Measurements from ENCODE around the gene DDB1. TPM values are rescaled to one million over a fixed set of nuclear protein-coding genes. Genes with fewer than 3 reads are reported as not detected.

DDB1 gene
- polyA plus RNA-seq, 1 of the 3 experiments (the other 2 are of a cell fraction), result 170 TPM

GRCh38 chr11:61315260-61315659 is 17.6 kb downstream of the DDB1 start:
- WGBS (ENCODE audit: low lambda C conversion rate), result 78% methylated on average over 2 of the region's 2 CpGs
- Histone ChIP-seq H3K4me2 (no peak overlapping the region), H3K9me2 (no peaks in the 10 kb centered on the region), H3K4me1 (ENCODE audit: control insufficient read depth in 1 of 2, insufficient read depth in 2 of 2, low read depth in 1 of 2, low read length in 1 of 2) (no peaks in the 10 kb centered on the region), H3K27me3 (ENCODE audit: insufficient read depth) (no peaks in the 10 kb centered on the region), H3K79me2 (ENCODE audit: insufficient read depth) (peaks cover 4% of the 10 kb centered on the region; the same call in 1 of the 2 replicates), H3K9me3 (no peaks in the 10 kb centered on the region), H3F3A (replicated peaks; ENCODE audit: insufficient read depth) (no peaks in the 10 kb centered on the region), H3K27ac (ENCODE audit: low read depth in 2 of 2, low read length in 1 of 2) (no peak overlapping the region), H3K36me3 (replicated peaks in 1 of 2; ENCODE audit: control insufficient read depth in 1 of 2, insufficient read depth in 2 of 2, low read length in 1 of 2) (peaks cover 71 to 83% of the 10 kb centered on the region in 2 experiments), H4K20me1 (ENCODE audit: insufficient read depth) (no peaks in the 10 kb centered on the region), H2AFZ (ENCODE audit: low read depth) (no peak overlapping the region), H3K9ac (no peak overlapping the region), H3K4me3 (ENCODE audit: low read depth in 2 of 2, low read length in 1 of 2) (no peak overlapping the region)
- no peak for TF ChIP-seq ZBTB33 (IDR thresholded peaks at IDR 0.05; ENCODE audit: borderline replicate concordance, low read depth)
- ChIA-PET POLR2A (no interaction called here), CTCF (interaction anchor here (1.3 to 4.2 kb wide), 3 partner anchors 15 to 114 kb away, joined by 3 to 16 read pairs (median 3); partner anchors contain the start of genes CPSF7 and SDHAF2)
- DNase-seq, result no peak

GRCh38 chr11:61310749-61311148 is 22.2 kb downstream of the DDB1 start:
- Histone ChIP-seq H3K9me2 (no peaks in the 10 kb centered on the region), H3K4me3 (ENCODE audit: low read depth in 2 of 2, low read length in 1 of 2) (no peak overlapping the region), H3K9ac (no peak overlapping the region), H4K20me1 (ENCODE audit: insufficient read depth) (no peaks in the 10 kb centered on the region), H3K4me2 (no peak overlapping the region), H3K27me3 (ENCODE audit: insufficient read depth) (no peaks in the 10 kb centered on the region), H3K36me3 (replicated peaks in 1 of 2; ENCODE audit: control insufficient read depth in 1 of 2, insufficient read depth in 2 of 2, low read length in 1 of 2) (peaks cover 75 to 88% of the 10 kb centered on the region in 2 experiments), H3K79me2 (ENCODE audit: insufficient read depth) (no peaks in the 10 kb centered on the region; the same call in 1 of the 2 replicates), H3F3A (replicated peaks; ENCODE audit: insufficient read depth) (no peaks in the 10 kb centered on the region), H3K9me3 (no peaks in the 10 kb centered on the region), H3K27ac (ENCODE audit: low read depth in 2 of 2, low read length in 1 of 2) (no peak overlapping the region), H3K4me1 (ENCODE audit: control insufficient read depth in 1 of 2, insufficient read depth in 2 of 2, low read depth in 1 of 2, low read length in 1 of 2) (no peaks in the 10 kb centered on the region), H2AFZ (ENCODE audit: low read depth) (no peak overlapping the region)
- TF ChIP-seq NRF1 (IDR thresholded peaks at IDR 0.05; ENCODE audit: low read depth, low read length) (no peak), FOXM1 (IDR thresholded peaks at IDR 0.05; ENCODE audit: low read depth) (no peak), RFX5 (IDR thresholded peaks at IDR 0.05; ENCODE audit: low read length) (no peak), TCF12 (IDR thresholded peaks at IDR 0.05) (no peak), GATA2 (CRISPR knock-in tag; IDR thresholded peaks at IDR 0.05) (no peak), YY1 (IDR thresholded peaks at IDR 0.05; ENCODE audit: low read depth) (no peak), SIN3A (IDR thresholded peaks at IDR 0.05; ENCODE audit: borderline replicate concordance, low read depth, low read length) (no peak), TAF1 (IDR thresholded peaks at IDR 0.05; ENCODE audit: borderline replicate concordance, low read depth, low read length) (no peak), FOSL2 (IDR thresholded peaks at IDR 0.05; ENCODE audit: borderline replicate concordance, low read depth) (no peak), MEF2A (IDR thresholded peaks at IDR 0.05; ENCODE audit: borderline replicate concordance, low read depth) (no peak), RAD21 (IDR thresholded peaks at IDR 0.05; ENCODE audit: low read length) (no peak), MAX (IDR thresholded peaks at IDR 0.05; ENCODE audit: low read depth) (no peak), RCOR1 (IDR thresholded peaks at IDR 0.05; ENCODE audit: low read length) (no peak), PBX3 (IDR thresholded peaks at IDR 0.05) (no peak), EP300 (IDR thresholded peaks at IDR 0.05; ENCODE audit: borderline replicate concordance in 1 of 2, low read depth in 1 of 2, low read length in 1 of 2) (no peak), USF2 (IDR thresholded peaks at IDR 0.05; ENCODE audit: borderline replicate concordance, low read depth, low read length) (no peak), POLR2AphosphoS5 (IDR thresholded peaks at IDR 0.05; ENCODE audit: low read depth, low read length) (no peak), TEAD4 (IDR thresholded peaks at IDR 0.05; ENCODE audit: borderline replicate concordance, insufficient read depth) (no peak), FOXJ3 (CRISPR knock-in tag; IDR thresholded peaks at IDR 0.05) (no peak)
- CTCF ChIA-PET, result interaction anchor here (1.3 to 1.4 kb wide), 2 partner anchors 25 to 75 kb away, joined by 4 to 5 read pairs; no protein-coding TSS in a partner anchor
- POLR2A ChIA-PET, result no interaction called here
- 97% methylated on average over 8 of the region's 8 CpGs for WGBS (ENCODE audit: low lambda C conversion rate)
- no peak for DNase-seq

Measured in SK-N-SH (cell line).